Left renal cortex interstitium (tissue), 4 donors: ENCODE results near the gene CSF2RB. TPM values are rescaled to one million over a fixed set of nuclear protein-coding genes. Genes with fewer than 3 reads are reported as not detected.

ENCODE experiments used
- DNase-seq, 4 donors: peaks; one replicate each; pipeline ENCODE4 v3.0.0-alpha.2; 2013; ENCODE audit warnings: low read depth in 4 of 4, low spot score in 2 of 4, missing footprints in 1 of 4
- polyA plus RNA-seq, 4 donors: library from polyadenylated mRNA; unstranded; fragments of 120-200 nt; gene quantifications; one replicate each; pipeline ENCODE4 v1.2.1, GENCODE V29; 2013; ENCODE audit not compliant: insufficient read length in 4 of 4

Gene CSF2RB
- 1 to 10 TPM; 2.2 to 2.9 (median 2.7) TPM for polyA plus RNA-seq

DNA sequence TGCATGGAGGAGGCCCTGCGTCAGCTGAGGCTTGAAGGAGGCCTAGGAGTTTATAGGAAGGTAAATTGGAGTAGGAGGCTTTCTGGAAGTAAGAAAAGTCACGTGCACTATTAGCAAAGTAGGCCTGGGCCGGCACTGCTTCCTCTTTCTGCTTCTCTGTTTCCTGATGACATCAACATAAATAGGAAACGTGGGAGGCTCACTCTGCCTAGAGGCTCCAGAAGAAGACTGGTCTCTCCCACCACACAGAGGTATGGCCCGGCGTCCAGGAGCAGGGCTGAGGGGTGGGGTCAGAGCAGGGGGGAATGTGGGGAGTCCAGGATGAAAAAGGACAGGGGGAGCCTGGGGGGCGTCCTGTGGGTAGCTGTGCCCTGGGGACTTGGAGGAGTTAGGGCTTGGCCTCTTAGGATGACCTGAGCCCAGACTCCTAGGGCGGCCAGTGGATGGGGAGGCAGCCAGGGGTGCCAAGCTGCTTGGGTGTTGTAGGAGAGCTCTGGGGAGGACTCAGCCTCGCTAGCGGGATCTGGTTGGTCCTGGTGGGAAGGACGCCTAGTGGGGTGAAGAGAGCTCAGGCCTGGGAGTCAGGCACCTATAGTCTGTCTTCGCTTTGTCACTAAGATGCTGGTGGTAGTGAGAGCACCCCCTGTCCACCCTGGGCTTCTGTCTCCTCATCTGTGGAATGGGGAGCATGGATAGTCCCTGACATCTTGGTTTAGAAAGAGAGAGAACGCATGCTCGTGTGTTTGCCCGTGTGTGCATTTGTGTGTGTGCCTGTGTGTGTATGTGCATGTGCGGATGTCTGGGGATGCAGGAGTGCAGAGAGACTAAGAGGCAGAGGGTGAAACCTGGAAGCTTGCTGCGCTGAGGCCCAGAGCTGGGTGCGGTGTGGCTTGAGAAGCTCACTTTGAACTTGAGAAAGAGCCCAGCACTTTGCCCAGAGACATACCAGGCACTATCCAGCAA is at the start of gene CSF2RB:
CSF2RB (plus strand) TSS at position 202 of the 963 bp plus-strand sequence. CDS start 8,580 bp downstream, outside the sequence.
- no peak for DNase-seq

DNA sequence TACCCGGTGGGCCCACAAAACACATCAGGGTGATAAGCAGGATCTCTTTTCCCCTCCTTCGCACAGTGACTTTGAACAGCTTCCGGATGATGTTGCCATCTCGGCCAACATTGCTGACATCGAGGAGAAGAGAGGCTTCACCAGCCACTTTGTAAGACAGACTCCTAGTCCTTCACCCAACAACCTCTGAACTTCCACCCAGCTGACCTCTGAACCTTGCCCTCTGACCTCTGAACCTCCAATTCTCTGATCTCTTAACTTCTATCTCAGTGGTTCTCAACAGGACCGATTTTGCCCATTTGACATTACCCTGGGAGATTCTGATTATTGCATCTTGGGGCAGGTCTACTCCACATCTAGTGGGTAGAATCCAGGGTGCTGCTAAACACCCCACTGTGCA is 49.4 kb upstream of the CSF2RB start:
- no peak for DNase-seq

DNA sequence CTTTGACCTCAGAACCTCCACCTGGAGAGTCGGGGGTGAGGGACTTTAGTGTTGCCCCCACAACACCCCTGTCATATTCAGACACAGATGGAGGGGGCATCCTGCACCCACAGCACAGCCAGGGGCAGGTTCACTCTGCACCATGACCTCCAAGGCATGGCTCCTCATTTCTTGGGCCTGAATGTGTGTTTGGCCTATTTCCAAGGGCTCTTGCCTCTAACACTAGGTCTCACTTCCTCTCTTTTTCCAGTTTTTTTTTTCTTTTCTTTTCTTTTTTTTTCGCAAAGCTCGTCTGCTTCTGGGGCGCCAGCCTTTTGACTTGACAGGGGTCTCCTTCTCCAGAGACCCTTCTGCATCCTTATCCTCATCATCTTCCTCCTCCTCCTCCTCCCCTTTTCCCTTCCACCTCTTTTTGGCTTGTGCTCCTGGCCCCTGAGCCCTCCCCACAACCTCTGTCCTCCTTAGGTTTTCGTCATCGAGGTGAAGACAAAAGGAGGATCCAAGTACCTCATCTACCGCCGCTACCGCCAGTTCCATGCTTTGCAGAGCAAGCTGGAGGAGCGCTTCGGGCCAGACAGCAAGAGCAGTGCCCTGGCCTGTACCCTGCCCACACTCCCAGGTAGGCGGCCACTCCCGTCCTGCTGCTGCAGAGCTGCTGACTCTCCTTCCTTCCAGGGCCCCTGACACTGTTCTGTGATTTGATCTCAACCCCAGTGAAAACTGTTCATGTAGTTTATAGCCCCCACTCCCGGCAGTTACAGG is 48.8 kb upstream of the CSF2RB start:
- no peak for DNase-seq

DNA sequence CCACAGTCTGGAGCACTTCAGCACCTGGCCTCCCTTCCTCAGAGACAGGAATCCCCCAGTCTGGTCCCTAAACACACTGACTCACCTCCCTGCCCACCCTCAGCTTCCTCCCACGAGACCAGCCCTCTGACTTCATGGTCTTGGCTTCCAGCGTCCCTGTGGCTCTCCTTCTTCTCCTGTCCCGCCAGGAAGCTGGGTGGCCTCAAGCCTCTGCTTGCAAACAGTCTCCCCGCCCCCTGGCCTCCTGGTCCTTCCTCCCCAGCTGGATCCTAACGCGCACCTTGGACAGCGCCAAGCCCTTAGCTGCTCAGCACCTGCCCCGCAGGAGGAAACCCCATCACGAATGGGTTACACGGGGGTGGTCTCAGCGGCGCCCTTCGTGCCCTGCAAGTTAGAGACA is 48.1 kb upstream of the CSF2RB start:
- no peak for DNase-seq

DNA sequence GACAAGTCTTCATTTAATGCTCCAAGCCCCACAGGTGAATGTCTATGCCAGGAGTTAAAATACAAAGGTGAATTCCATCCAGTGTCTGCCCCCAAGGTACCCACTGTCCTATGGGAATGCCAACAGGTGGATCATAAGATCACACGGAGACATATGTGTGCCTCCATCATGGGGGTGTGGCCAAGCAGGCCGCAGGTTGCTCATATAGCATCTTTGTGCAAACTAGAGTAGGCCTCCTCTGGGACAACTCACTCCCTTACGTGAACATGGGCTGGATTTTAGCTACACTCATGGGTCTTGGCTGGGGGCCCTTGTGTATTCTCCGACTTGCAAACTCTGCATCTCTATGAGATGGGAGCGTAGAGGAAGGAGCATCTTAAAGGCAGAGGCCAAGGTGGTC is 45.7 kb upstream of the CSF2RB start:
- no peak for DNase-seq

DNA sequence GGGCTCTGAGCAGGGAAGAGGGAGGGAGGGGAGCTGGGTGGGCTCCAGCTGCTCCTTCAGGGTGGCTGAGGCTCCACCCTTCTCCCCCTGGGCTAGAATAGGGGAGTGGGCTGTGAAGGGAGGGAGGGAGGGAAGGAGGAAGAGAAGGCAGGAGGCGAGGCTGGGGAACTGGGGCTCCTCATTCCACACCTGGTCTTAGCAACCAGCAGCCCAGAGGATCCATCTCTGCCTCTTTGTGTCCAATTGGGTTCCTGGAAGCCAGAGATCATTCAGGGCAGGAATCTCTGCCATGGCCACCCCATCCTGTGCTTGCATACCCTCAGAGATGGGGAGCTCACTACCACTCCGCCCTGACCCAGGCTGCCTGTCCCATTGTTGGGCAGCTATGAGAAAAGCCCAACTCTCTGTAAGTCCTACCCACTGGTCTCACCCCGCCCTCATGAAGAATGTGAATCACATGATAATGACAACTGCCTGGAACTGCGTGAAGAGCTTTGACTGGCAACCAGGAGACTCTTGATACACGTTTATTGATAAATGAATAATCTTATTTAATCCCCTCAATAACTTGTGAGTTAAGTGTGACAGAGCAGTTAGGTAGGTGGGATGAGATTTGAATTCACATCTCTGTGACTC is 44.8 kb upstream of the CSF2RB start:
- no peak for DNase-seq

DNA sequence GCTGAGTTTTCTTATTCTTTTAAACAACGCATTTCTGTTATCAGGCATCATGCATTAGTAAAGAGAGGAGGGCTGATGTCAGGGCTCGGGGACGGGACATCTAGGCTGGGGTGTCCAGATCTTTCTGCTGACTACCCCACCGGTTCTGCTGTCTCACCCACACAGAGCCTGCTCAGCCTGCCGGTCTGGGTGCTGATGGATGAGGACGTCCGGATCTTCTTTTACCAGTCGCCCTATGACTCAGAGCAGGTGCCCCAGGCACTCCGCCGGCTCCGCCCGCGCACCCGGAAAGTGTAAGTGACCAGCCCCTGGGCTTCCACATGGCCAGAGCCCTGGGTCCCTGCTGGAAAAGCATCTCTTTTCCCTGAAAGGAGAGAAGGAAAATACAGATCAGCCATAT is 43.2 kb upstream of the CSF2RB start:
- no peak for DNase-seq

DNA sequence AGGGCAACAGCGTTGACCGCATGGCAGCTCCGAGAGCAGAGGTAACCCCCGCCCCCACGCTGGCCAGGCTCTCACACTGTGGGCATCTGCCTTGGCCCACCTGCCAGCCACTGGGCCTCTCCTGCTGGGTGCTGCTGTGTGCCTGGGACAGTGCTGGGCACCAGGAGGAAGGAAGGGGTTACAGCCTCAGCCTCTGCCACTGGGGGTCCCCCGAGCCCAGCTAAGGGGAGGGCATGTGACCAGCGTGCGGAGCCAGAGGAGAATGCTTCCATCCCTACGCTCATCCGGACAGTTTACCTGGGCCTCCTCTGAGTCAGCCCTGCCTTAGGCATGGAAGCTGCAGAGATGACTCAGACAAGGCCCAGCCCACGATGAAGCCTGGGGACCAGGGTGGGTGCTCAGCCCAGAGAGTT is 41.8 kb upstream of the CSF2RB start:
- DNase-seq, result no peak

DNA sequence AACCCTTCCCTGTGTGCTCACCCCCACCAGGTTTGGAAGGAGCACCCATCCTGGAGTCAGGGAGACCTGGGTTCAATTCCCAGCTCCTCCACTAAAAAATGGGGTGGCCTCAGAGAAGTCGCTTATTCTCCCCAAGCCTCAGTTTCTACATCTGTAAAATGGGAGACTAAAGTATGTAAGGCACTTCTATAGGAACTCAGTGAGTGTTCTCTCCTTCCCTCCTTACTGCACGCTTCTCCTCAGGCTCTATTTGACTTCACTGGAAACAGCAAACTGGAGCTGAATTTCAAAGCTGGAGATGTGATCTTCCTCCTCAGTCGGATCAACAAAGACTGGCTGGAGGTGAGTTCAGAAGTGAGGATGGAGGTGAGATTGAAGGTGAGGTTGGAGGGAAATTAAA is 41.3 kb upstream of the CSF2RB start:
- no peak for DNase-seq

DNA sequence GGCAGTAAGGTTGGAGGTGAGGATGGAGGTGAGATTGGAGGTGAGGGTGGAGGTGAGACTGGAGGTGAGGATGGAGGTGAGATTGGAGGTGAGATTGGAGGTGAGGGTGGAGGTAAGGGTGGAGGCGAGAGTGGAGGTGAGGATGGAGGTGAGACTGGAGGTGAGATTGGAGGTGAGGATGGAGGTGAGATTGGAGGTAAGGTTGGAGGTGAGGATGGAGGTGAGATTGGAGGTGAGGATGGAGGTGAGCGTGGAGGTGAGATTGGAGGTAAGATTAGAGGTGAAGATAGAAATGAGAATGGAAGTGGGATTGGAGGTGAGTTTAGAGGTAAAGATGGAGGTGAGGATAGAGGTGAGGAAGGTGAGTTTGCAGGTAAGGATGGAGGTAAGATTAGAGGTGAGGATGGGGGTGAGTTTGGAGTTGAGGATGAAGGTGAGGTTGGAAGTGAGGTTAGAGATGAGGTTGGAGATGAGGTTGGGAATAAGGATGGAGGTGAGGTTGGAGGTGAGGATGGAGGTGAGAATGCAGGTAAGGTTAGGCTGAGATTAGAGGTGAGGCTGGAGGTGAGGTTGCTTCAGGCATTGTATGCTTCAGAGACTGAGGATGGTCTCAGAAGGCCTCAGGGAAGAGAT is 40.4 kb upstream of the CSF2RB start:
- DNase-seq, result no peak

DNA sequence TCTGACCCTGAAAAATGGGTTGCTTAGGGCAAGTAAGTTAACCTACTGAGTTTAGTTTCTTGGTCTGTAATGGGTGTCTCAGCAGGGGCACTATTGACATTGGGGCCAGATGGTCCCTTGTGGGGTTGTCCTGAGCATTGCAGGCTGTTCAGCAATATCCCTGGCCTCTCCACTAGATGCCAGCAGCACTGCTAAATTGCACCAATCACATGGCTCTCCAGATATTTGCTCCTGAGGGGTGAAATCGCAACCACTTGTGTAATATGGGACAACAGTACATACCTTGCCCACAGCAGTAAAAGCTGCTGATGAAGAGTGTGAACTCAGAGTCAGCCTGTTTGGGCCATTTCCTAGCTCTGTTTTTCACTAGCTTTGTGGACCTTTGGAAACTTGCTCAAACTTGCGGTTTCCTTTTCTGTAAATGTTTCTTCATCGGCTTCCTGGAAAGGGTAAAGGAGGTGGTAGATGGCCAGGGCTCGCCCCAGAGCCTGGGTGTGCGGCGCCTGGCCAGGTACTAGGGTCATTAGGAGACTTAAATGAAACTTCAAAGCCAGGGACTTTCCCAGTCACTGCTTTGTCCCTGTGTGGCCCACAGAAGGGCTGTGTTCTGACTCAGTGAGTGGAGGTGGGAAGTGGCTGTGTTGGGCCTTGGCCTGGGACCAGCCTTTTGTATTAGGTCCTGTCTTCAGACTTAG is 39.7 kb upstream of the CSF2RB start:
- peak in 1 of 4 donors; percentile 41 for DNase-seq

DNA sequence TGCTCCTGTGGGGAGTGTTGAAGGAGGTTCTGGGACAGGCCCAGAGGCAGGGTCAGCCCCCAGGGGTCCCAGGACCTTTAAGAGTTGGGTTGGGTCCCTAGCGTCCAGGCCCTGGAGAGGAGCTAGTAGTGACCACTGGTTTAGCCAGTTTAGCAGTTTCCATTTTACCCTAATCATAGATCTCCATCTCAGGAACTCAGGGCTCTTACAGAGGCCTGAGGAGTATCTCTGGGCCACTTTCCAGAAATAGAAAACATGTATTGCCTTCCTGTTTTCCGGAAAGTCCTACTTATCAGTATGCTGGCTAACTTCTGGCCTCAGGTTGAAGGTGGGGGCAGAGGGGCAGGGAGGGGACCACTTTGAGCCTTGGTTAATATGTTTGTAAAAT is 39.1 kb upstream of the CSF2RB start:
- no peak for DNase-seq

DNA sequence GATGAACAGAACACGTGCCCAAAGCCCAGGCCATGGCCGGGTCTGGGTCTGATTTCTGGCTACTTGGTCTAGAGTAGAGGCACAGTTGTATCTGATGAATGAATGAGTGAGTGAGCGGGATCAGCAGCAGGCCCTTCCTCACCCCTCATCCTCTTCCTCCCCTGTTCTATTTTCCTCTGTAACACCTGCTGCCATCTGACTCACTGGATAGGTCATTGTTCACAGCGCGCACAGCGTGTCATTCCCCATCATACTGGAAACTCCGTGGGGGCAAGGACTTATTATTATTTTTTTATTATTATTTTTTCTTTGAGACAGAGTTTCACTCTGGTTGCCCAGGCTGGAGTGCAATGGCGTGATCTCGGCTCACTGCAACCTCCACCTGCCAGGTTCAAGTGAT is 38.7 kb upstream of the CSF2RB start:
- no peak for DNase-seq

DNA sequence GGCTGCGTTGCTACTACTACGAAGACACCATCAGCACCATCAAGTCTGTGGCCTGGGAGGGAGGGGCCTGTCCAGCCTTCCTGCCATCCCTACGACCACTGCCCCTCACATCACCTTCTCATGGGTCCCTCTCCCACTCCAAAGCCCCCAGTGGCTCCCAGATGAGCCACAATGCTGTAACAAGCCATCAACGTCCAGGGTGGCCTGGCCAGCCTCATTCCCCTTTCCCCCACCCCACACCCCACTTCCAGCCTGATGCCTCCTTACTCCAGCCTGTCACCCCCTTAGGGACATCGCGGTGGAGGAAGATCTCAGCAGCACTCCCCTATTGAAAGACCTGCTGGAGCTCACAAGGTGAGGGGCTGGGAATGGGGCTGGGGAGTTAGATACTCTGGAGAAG is 37.7 kb upstream of the CSF2RB start:
- DNase-seq, result no peak

DNA sequence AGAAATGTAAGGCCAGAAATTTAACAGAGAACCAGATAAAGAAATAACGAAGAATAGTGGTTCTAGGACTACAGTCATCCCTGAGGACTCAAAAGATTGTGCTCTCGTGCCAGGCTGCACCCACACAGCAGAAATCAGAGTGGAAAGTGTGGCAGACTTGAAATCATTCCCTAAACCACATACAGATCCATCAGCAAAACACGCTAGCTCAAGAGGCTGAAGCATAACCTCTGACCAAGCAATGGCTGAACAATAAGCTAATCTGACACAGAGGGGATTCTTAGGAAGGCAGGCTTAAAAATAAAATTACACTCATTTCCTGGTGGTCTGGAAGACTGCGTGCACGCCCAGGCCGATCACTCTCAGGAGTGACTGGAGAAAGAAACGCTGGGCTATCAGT is 33.7 kb upstream of the CSF2RB start:
- no peak for DNase-seq

DNA sequence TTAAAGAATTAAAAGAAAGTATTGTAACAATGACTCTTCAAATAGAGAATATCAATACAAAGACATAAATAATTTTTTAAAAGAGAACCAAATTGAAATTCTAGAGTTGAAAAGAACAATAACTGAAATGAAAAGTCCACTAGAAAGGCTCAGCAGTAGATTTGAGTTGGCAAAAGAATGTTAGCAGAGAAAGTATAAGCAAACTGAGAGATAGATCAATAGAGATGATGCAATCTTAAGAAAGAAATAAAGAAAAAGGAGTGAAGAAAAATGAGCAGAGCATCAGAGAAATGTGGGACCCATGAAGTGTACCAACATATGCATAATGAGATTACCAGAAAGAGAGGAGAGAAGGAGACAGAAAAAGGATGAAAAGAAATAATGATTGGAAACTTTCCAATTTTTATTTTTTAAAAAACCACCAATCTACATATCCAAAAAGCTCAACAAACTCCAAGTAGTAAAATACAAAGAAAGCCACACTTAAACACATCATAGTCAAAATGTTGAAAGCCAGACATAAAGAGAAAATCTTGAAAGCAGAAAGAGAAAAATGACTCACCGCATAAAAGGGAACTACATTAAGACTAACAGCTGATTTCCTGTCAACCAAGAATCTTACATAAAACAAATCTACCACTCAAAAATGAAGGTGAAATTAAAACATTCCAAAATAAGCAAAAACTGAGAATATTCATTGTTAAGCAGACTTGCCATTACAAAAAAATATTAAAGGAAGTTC is 31.8 kb upstream of the CSF2RB start:
- DNase-seq, result no peak

DNA sequence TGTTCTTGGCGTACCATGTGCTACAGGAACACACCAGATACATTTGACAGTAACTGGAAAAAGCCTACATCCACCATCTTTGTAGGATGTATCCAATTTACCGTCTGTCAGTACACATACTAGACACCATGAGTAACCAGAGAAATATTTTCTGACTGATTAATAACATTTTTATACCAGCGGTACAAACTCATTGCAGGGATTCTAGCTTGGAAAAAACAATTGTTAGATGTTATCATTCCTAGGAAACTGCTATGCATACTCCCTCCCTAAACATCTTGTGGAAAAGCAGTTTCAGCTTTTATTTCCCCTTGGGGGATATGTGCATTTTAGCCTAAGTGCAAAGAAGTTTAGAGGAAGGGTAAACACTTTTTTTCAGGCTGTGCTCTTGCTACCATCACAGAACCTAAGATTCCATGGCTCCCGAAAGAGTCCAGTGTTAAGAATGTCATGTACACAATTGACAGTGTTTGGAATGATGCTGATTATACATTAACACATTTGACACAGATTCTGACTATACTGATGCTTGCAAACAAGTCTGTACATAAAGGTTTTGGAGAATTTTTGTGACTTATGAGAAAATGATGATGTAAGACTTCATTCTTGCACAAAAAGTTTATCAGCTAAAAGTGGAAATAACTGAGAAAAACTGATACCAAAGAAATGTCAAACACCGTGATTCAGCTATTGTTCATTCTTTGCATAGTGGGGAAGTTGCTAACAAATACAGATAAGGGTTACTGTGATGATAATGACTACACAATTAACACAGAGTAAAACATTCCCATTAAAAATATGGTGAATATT is 28.9 kb upstream of the CSF2RB start:
- no peak for DNase-seq

DNA sequence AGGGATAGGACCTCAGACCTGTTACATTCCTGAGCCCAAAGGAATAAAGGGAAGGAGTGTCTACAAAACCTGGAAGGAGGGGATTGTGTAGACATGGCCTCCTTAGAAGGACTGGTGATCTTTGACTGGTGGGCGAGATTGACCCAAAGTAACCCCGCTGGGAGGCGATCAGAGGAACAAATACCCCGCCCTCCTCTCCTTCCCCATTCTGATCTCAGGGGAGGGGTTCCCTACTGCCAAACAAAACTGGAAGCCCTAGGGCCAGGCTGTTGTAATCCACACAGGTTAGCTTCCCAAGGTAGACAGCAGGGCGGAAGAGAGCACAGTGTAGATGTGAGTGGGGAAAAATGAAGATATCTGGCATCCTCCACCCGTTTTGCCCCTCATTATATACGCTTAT is 28.0 kb upstream of the CSF2RB start:
- no peak for DNase-seq

DNA sequence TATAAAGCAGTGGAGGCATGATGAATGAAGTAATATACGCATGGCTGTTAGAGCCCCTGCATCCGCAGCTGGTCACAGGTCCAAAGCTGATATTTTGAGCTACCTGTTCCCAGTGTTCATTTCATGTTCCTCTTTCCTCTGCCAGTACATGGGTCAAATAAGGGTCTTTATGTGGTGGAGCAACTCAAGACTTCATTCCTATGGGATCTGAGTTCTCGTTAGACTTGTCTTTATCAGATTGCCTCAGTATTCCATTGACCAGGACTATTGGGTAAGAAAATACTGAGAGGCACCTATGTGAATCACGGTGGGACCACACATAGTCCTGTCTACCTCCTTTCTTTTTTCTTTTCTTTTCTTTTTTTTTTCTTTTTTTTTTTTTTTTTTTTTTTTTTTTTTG is 27.4 kb upstream of the CSF2RB start:
- no peak for DNase-seq
